ENCODE results near the gene IPCEF1. TPM values are rescaled to one million over a fixed set of nuclear protein-coding genes. Genes with fewer than 3 reads are reported as not detected.

The IPCEF1 gene
- total RNA-seq, 1 donor from 2014 or later = not detected

DNA sequence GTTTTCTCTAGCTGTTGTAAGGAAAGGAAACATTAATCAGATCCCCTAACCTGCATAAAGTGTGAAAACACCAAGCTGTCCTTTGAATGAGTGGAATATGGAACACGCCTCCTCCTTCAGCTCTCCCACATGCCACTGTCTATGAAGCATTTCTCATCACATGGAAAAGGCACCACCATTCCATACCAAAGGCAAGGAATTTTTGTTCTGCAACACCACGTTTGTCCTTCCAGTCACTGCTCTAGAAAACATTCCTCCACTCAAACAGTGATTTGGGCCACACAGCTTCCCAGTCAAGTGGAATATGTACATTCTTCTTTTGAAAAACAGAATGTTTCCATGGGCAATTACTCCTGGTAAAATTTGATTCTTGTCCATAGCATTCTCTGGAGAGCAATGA, 197.5 kb downstream of the IPCEF1 start:
- Mint-ChIP-seq H3K4me3 (ENCODE audit: unreplicated experiment) (no peak overlapping the region), H3K36me3 (ENCODE audit: low read depth) (no peaks in the 10 kb centered on the region), H3K4me1 (ENCODE audit: low read depth) (peaks cover under 1% of the 10 kb centered on the region), H3K9me3 (ENCODE audit: low read depth) (no peaks in the 10 kb centered on the region), H3K27ac (ENCODE audit: unreplicated experiment) (no peak overlapping the region), H3K27me3 (ENCODE audit: low read depth) (no peaks in the 10 kb centered on the region)
- no peak for DNase-seq (ENCODE audit: low spot score)
- TF ChIP-seq, protein P1, sequence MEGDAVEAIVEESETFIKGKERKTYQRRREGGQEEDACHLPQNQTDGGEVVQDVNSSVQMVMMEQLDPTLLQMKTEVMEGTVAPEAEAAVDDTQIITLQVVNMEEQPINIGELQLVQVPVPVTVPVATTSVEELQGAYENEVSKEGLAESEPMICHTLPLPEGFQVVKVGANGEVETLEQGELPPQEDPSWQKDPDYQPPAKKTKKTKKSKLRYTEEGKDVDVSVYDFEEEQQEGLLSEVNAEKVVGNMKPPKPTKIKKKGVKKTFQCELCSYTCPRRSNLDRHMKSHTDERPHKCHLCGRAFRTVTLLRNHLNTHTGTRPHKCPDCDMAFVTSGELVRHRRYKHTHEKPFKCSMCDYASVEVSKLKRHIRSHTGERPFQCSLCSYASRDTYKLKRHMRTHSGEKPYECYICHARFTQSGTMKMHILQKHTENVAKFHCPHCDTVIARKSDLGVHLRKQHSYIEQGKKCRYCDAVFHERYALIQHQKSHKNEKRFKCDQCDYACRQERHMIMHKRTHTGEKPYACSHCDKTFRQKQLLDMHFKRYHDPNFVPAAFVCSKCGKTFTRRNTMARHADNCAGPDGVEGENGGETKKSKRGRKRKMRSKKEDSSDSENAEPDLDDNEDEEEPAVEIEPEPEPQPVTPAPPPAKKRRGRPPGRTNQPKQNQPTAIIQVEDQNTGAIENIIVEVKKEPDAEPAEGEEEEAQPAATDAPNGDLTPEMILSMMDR (IDR thresholded peaks at IDR 0.05) = no peak

DNA sequence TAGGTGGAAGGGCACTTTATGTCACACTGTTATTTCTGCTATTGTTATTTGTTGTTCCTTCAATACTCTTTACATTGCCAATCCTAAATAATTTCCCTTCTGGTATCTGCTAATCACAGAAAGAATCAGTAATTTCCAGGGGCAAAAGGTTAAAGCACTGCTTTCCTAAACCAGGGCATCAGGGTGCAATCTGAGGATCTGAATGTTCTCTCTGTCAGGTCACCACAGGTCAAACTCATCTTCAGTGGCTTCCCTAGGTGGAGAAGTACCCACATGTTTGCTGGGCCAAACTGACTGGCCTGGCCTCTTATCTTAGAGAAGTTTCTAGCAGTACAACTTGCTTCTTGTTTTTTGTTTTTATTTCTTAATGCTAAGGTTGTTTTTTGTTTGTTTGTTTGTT, 198.9 kb downstream of the IPCEF1 start:
- Mint-ChIP-seq H3K27me3 (ENCODE audit: low read depth) (no peaks in the 10 kb centered on the region), H3K36me3 (ENCODE audit: low read depth) (no peaks in the 10 kb centered on the region), H3K27ac (ENCODE audit: unreplicated experiment) (no peak overlapping the region), H3K4me1 (ENCODE audit: low read depth) (no peaks in the 10 kb centered on the region), H3K4me3 (ENCODE audit: unreplicated experiment) (no peak overlapping the region), H3K9me3 (ENCODE audit: low read depth) (no peaks in the 10 kb centered on the region)
- no peak for DNase-seq (ENCODE audit: low spot score)
- TF ChIP-seq, protein P1 (IDR thresholded peaks at IDR 0.05) = no peak

DNA sequence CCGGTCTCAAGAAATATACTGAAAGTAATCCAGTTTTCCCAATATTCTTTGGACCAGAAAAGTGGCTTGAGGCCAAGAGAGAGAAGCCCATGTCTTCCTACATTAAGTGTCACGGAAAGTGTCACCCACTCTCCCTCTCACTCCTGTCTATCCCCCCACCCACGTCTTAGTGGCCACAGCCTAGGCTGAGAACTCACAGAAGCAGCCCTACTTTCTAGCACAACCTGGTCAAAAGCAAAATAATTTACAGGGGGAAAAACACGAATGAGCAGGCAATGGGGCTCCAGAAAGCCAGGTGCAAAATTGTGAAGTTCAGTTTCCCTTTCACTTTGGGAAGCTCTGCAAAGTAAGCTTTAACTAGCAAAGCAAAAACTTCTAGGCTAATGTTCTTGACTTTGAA, 199.5 kb downstream of the IPCEF1 start:
- H3K27ac Mint-ChIP-seq (ENCODE audit: unreplicated experiment) = no peak overlapping the region
- DNase-seq (ENCODE audit: low spot score) = no peak
- no peaks in the 10 kb centered on the region for H3K27me3 Mint-ChIP-seq (ENCODE audit: low read depth)

GRCh38 chr6:154156135-154156896, 200.3 kb downstream of the IPCEF1 start:
- no peaks in the 10 kb centered on the region for H3K27me3 Mint-ChIP-seq (ENCODE audit: low read depth)
- no peaks in the 10 kb centered on the region for H3K9me3 Mint-ChIP-seq (ENCODE audit: low read depth)
- H3K4me3 Mint-ChIP-seq (ENCODE audit: unreplicated experiment) = no peak overlapping the region
- no peak overlapping the region for H3K27ac Mint-ChIP-seq (ENCODE audit: unreplicated experiment)
- H3K4me1 Mint-ChIP-seq (ENCODE audit: low read depth) = no peaks in the 10 kb centered on the region
- no peaks in the 10 kb centered on the region for H3K36me3 Mint-ChIP-seq (ENCODE audit: low read depth)
- no peak for DNase-seq (ENCODE audit: low spot score)
- TF ChIP-seq, protein P1 (IDR thresholded peaks at IDR 0.05) = peak; percentile 80

More for the DNA sequence above, 199.5 kb downstream of the IPCEF1 start:
- no peaks in the 10 kb centered on the region for H3K4me1 Mint-ChIP-seq (ENCODE audit: low read depth)
- H3K9me3 Mint-ChIP-seq (ENCODE audit: low read depth) = no peaks in the 10 kb centered on the region
- TF ChIP-seq, protein P1 (IDR thresholded peaks at IDR 0.05) = no peak
- no peak overlapping the region for H3K4me3 Mint-ChIP-seq (ENCODE audit: unreplicated experiment)
- H3K36me3 Mint-ChIP-seq (ENCODE audit: low read depth) = no peaks in the 10 kb centered on the region

DNA sequence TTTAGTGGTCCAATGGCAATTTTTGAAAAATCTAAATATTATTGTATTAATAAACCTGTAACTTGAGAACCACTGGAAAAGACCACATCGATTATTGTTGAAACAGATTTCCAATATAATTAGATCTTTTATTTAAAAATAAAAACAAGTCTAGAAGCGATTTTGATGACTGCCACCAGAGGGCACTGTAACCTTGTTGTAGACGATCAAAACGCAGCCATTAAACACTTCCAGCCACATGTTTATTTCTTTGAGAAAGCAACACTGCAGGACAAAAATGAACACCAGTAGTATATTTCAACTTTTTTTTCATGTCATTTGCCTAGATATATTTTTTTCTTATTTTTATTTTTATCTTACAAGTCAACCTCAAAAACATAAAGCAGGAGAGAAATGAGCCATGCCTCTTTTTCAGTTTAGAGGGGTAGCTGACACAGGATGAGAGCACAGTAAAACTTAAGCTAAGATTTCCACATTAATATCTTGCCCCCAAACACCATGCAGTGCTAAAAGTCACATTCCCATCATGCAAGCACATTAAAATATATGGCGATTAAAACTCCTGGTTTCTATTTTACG, 202.1 kb downstream of the IPCEF1 start:
- DNase-seq (ENCODE audit: low spot score) = no peak
- Mint-ChIP-seq H3K9me3 (ENCODE audit: low read depth) (no peaks in the 10 kb centered on the region), H3K4me1 (ENCODE audit: low read depth) (no peaks in the 10 kb centered on the region), H3K27me3 (ENCODE audit: low read depth) (no peaks in the 10 kb centered on the region), H3K4me3 (ENCODE audit: unreplicated experiment) (no peak overlapping the region), H3K36me3 (ENCODE audit: low read depth) (no peaks in the 10 kb centered on the region), H3K27ac (ENCODE audit: unreplicated experiment) (no peak overlapping the region)
- TF ChIP-seq, protein P1 (IDR thresholded peaks at IDR 0.05) = peak; percentile 94
